ENCODE data around the gene ZNF195.

GRCh38 chr11:3344327-3345174 is 34.4 kb downstream of the ZNF195 start:
- TF ChIP-seq CTCF (IDR thresholded peaks at IDR 0.05) (no peak), POLR2A (IDR thresholded peaks at IDR 0.05) (no peak)
